RWPE2 (cell line): ENCODE measurements around the gene TRERF1.
A peak's percentile ranks its signal among the peaks of the same experiment; 100 is the strongest.

Experiments used
- ATAC-seq: fragments of 200-7000 bp; cut with Tn5 transposase; 3 replicates; pipeline ENCODE4 v1.9.1; 2021; ENCODE audit warnings: low read depth
- DNase-seq: peaks from one replicate; pipeline ENCODE4 v3.0.0-alpha.2; 2020; ENCODE audit warnings: low spot score
- H3K27ac ChIP-seq: fragments of 450-650 bp; 2 replicates; pipeline ENCODE4 v1.5.1; 2017; ENCODE audit warnings: mild to moderate bottlenecking; ENCODE audit not compliant: poor library complexity, severe bottlenecking
- H3K27me3 ChIP-seq: fragments of 250-450 bp; sonication (Bioruptor Pico); 2 replicates; pipeline ENCODE4 v1.5.1; 2021; ENCODE audit warnings: mild to moderate bottlenecking, moderate library complexity; ENCODE audit not compliant: insufficient read depth, poor library complexity, severe bottlenecking
- H3K36me3 ChIP-seq: fragments of 250-450 bp; sonication (Bioruptor Pico); 2 replicates; pipeline ENCODE4 v1.5.1; 2020; ENCODE audit warnings: low read depth, mild to moderate bottlenecking, moderate library complexity
- H3K4me1 ChIP-seq: fragments of 250-450 bp; sonication (Bioruptor Pico); 2 replicates; pipeline ENCODE4 v1.5.1; 2021; ENCODE audit warnings: mild to moderate bottlenecking, moderate library complexity; ENCODE audit not compliant: insufficient read depth, poor library complexity, severe bottlenecking
- H3K4me3 ChIP-seq: fragments of 250-450 bp; sonication (Bioruptor Pico); 2 replicates; pipeline ENCODE4 v1.5.1; 2021; ENCODE audit warnings: mild to moderate bottlenecking, moderate library complexity; ENCODE audit not compliant: severe bottlenecking
- H3K9me3 ChIP-seq: fragments of 250-450 bp; sonication (Bioruptor Pico); 2 replicates; pipeline ENCODE4 v1.5.1; 2021; ENCODE audit warnings: mild to moderate bottlenecking, moderate library complexity; ENCODE audit not compliant: severe bottlenecking
- CTCF ChIP-seq: fragments of 450-650 bp; IDR thresholded peaks from one replicate; pipeline ENCODE4 v1.5.1; 2017; ENCODE audit warnings: mild to moderate bottlenecking, moderate library complexity; ENCODE audit not compliant: poor library complexity, severe bottlenecking

The TRERF1 gene

GRCh38 chr6:42251500-42251899 lies 200.2 kb downstream of the TRERF1 start:
- TF ChIP-seq CTCF, result no peak
- no peaks in the 10 kb centered on the region for H3K27me3 ChIP-seq
- H3K36me3 ChIP-seq, result peaks cover 42% of the 10 kb centered on the region
- peaks cover 16% of the 10 kb centered on the region for H3K4me1 ChIP-seq
- no peaks in the 10 kb centered on the region for H3K9me3 ChIP-seq
- ATAC-seq (peak; percentile 7; the same call in 1 of the 3 replicates), DNase-seq (no peak)
- no peak overlapping the region for H3K4me3 ChIP-seq
- H3K27ac ChIP-seq, result no peak overlapping the region

GRCh38 chr6:42250274-42250931 lies 201.3 kb downstream of the TRERF1 start:
- Histone ChIP-seq H3K4me1 (peaks cover 16% of the 10 kb centered on the region), H3K27ac (peak overlapping the region; percentile 46), H3K9me3 (no peaks in the 10 kb centered on the region), H3K36me3 (peaks cover 45% of the 10 kb centered on the region), H3K27me3 (no peaks in the 10 kb centered on the region), H3K4me3 (no peak overlapping the region)
- DNase-seq, result no peak
- ATAC-seq, result no peak
- no peak for TF ChIP-seq CTCF

- H3K4me1 ChIP-seq, result peaks cover 16% of the 10 kb centered on the region
Observed at GRCh38 chr6:42249279-42249678, 202.4 kb downstream of the TRERF1 start.

GRCh38 chr6:42243046-42243445 lies 208.7 kb downstream of the TRERF1 start:
- Histone ChIP-seq H3K27ac (no peak overlapping the region), H3K9me3 (no peaks in the 10 kb centered on the region), H3K27me3 (no peaks in the 10 kb centered on the region), H3K36me3 (peaks cover 72% of the 10 kb centered on the region), H3K4me1 (peaks cover 25% of the 10 kb centered on the region), H3K4me3 (no peak overlapping the region)
- TF ChIP-seq CTCF, result no peak
- no peak for DNase-seq
- ATAC-seq, result no peak

More at GRCh38 chr6:42249279-42249678, 202.4 kb downstream of the TRERF1 start:
- peak overlapping the region; percentile 46 for H3K27ac ChIP-seq
- no peak overlapping the region for H3K4me3 ChIP-seq
- DNase-seq (no peak), ATAC-seq (peak; percentile 49)
- H3K27me3 ChIP-seq, result no peaks in the 10 kb centered on the region
- no peak for TF ChIP-seq CTCF
- peaks cover 43% of the 10 kb centered on the region for H3K36me3 ChIP-seq
- no peaks in the 10 kb centered on the region for H3K9me3 ChIP-seq

- H3K27me3 ChIP-seq, result no peaks in the 10 kb centered on the region
- H3K9me3 ChIP-seq, result no peaks in the 10 kb centered on the region
- H3K4me1 ChIP-seq, result peaks cover 29% of the 10 kb centered on the region
- DNase-seq, result no peak
- no peak for ATAC-seq
- peaks cover 82% of the 10 kb centered on the region for H3K36me3 ChIP-seq
- H3K27ac ChIP-seq, result no peak overlapping the region
- TF ChIP-seq CTCF, result no peak
- no peak overlapping the region for H3K4me3 ChIP-seq
Observed at GRCh38 chr6:42241915-42242314, 209.8 kb downstream of the TRERF1 start.
